ENCODE measurements around the gene DDN.

- no peak for TF ChIP-seq POLR2AphosphoS2 (IDR thresholded peaks at IDR 0.05; ENCODE audit: low read depth, low read length)
- TF ChIP-seq SP1 (IDR thresholded peaks at IDR 0.05; ENCODE audit: low read depth, low read length), result no peak
- TF ChIP-seq E2F4 (IDR thresholded peaks at IDR 0.05; ENCODE audit: low read depth, low read length), result no peak
- TF ChIP-seq BCL3 (IDR thresholded peaks at IDR 0.05; ENCODE audit: borderline replicate concordance, insufficient read depth, low read depth, low read length, poor library complexity, severe bottlenecking), result no peak
- no peak for TF ChIP-seq RBBP5 (conservative IDR thresholded peaks at IDR 0.05)
- TF ChIP-seq RCOR1 (conservative IDR thresholded peaks at IDR 0.05; ENCODE audit: low read depth, low read length), result no peak
- TF ChIP-seq CTCF (IDR thresholded peaks at IDR 0.05 in 2 of 3, conservative IDR thresholded peaks at IDR 0.05 in 1 of 3; ENCODE audit: control insufficient read depth in 2 of 3, extremely low read depth in 1 of 3, insufficient read depth in 1 of 3, low read depth in 3 of 3, low read length in 3 of 3), result no peak
These were observed 17.4 kb downstream of the DDN start for GRCh38 chr12:48981757-48982157.

Measured in GM12878 (cell line).